HFF-Myc (cell line): Measurements from ENCODE around the gene BUD23.
A peak's percentile ranks its signal among the peaks of the same experiment; 100 is the strongest.

Experiments used
- DNase-seq: peaks from one replicate; pipeline ENCODE4 v3.0.0-alpha.2; 2011; ENCODE audit warnings: low read depth; ENCODE audit errors: extremely low read depth
- H3K4me3 ChIP-seq: replicated peaks from 2 replicates; pipeline ENCODE4 v1.5.1; 2011; ENCODE audit warnings: low read depth, mild to moderate bottlenecking, control low read depth, low read length
- TF ChIP-seq, protein P1 (sequence below): IDR thresholded peaks from 2 replicates; pipeline ENCODE4 v1.5.1; 2012; ENCODE audit warnings: mild to moderate bottlenecking, low read depth, low read length, control low read depth; ENCODE audit errors: missing control alignments

Gene BUD23

DNA sequence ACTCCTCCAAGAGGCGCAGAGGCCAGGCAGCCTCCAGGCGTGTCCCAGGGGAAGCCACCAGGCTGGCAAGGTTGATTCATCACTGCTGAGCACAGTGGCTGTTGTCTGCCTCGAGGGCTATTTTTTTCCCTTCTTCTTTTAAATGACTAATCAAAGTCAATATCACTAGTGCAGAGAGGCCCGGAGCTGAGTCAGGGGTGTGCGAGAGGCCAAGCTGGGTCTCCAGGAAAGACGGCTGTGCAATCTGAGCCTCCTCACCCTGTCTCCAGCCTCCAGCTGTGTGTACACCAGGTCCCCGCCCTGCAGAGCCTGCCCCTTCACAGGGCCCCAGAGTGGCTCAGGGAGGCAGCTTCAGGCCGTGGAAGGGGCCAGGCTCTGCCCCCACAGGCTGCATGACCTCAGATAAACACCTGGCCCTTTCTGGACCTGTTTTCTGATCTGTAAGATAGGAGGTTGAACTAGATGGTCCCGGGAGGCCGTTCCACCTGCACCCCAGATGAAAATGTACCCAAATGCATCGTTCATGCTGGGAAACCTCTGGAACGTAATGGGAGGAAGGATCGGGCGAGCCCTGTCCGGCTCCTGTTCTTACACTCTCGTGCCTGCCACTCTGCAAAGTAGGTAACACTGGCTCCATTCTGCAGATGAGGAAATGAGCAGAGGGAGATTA is 32.4 kb downstream of the BUD23 start:
- peak; percentile 74 for DNase-seq
- TF ChIP-seq, protein P1, sequence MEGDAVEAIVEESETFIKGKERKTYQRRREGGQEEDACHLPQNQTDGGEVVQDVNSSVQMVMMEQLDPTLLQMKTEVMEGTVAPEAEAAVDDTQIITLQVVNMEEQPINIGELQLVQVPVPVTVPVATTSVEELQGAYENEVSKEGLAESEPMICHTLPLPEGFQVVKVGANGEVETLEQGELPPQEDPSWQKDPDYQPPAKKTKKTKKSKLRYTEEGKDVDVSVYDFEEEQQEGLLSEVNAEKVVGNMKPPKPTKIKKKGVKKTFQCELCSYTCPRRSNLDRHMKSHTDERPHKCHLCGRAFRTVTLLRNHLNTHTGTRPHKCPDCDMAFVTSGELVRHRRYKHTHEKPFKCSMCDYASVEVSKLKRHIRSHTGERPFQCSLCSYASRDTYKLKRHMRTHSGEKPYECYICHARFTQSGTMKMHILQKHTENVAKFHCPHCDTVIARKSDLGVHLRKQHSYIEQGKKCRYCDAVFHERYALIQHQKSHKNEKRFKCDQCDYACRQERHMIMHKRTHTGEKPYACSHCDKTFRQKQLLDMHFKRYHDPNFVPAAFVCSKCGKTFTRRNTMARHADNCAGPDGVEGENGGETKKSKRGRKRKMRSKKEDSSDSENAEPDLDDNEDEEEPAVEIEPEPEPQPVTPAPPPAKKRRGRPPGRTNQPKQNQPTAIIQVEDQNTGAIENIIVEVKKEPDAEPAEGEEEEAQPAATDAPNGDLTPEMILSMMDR: no peak
- no peak overlapping the region for H3K4me3 ChIP-seq

DNA sequence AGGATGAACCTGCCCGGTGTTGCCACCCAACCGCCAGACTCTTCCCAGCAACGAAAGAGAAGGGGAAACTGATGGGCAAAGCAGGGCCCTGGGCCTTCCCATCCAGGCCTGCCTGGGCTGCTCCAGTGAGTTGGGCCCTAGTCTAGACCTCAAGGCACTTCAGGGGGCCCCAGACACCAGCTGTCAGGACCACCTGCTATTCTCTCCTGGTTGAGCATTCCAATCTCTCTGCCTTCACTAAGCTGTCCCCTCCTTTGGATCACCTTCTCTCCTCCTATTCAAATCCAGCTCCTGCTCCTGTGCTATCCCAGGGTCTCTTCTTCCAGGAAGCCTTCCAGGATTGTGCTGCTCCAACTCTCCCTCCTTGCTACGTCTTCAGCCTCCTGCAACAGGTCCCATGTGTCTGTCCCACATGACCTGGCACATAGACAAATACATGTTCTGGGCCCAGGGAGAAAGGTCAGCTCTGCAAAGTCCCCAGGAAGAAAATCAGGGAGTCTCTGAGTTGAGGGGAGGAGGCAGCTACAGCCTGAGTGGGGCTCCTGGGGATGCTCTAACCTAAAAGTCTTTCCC is 33.0 kb downstream of the BUD23 start:
- TF ChIP-seq, protein P1: no peak
- no peak overlapping the region for H3K4me3 ChIP-seq
- no peak for DNase-seq

DNA sequence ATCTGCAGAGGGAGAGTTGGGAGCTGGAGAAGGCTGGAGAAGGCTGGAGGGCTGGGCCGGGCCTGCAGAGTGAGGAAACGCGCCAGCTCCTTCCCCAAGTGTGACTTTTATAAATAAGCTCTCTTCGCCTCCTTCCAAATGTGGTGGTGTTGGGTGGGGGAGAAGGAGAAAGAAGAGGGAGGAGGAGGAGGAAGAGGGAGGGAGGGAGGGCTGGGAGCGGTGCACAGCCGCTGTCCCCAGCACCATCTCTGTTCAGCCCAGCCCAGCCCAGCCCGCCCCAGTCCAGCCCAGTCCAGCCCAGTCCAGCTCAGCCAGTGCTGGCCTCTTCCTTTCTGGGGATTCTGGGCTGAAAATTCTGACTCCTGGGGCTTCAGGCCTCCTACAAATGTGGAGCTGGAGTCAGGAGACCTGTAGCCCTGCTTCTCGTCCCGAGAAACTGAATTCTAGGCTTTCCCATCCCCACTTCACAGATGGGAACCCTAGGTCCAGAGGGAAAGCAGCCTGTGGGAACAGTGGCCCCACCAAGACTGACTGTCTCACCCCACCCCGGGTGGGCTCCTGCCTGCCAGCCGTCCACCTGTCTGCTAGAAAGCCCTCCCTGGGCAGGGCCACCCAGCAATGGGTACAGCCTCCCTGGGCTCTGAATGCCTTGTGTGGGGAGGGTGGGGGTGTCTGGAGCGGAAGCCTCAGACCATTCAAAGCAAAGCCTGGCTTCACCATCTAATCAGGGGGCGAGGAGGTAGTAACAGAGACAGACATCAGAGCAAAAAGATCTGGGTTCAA is 33.8 kb downstream of the BUD23 start:
- no peak for DNase-seq
- TF ChIP-seq, protein P1: no peak
- H3K4me3 ChIP-seq: peak overlapping the region; percentile 61

DNA sequence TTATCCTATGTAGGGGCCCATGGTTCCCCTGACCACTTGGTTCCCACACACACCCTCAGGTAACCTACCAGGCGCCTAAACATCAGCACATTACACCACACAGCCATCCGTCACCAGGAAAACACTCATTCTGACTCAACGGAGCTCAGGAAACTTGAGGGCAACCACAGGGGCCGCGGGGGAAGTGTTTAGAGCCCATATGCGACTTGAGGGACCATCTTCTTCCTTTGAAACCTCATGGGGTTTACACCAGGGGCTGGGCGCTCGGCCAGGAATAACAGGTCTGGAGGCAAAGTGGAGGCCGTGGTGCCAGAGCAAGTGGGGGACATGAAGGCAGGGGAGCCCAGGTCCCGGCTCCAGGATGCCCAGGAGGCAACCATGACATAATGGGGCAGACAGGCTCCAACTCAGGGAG is 34.6 kb downstream of the BUD23 start:
- peak overlapping the region; percentile 61 for H3K4me3 ChIP-seq
- DNase-seq: peak; percentile 53
- TF ChIP-seq, protein P1: no peak

DNA sequence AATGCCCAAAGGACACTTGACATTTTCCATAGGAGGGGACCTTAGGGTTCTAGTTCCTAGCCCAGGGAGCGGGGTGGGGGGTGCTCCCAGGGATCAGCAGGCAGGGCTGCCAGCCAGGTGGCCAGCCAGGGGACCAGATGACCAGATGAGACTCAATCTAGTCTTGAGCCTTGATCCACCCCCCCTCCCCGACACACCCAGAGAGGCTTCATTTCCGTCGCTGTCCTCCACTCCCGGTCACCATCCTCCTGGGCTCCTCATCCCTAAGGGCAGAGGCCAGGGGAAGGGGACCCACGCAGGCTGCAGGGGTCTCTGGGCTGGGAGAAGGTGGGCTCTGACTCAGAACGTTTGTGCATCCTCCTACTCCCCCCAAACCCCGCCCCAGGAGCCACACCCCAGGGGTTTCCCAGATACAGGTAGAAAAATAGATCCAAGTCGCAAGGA is 35.1 kb downstream of the BUD23 start:
- DNase-seq: no peak
- TF ChIP-seq, protein P1: no peak
- peak overlapping the region; percentile 61 for H3K4me3 ChIP-seq

DNA sequence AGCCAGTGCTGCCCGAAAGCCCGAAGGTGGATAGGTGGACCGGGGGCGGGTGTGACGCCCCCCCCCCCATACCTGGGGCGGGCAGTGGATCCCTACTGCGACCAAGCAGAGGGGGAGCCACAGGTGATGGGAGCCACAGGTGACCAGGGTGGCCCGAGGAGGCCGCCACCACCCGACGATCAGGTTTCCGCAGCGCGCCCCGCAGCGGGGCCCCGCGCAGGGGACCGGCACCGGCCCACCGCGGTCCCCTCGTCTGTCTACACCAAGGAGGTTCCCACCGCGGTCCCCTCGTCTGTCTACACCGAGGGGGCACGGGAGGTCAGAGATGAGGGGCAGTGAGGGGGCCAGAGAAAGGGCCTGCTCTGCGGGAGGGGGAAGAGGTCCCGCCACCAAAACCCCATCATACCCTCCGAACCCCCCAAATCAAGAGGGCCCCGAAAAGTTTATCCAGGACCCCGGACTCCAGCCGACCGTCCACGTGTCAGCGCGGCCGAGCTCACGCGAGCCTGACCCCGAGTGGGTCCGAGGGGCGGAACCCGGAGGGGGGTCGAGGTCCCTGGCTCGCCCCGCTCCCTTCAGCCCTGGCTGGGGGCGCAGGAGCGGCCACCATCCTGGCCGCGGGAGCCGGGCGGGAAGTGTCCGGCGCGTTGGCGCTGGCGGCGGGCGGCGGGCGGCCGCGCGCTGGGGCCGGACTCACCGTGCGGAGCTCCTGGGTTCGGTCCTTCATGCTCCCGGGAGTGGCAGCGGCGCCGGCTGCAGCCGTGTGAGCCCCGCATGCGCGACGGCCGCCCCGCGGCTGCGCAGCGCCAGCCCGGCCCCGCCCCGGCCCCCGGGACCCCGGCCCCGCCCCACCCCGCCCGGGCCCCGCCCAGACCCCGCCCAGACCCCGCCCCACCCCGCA is 35.8 kb downstream of the BUD23 start, which contains the start of gene STX1A:
STX1A (minus strand) TSS at position 765 of the 901 bp plus-strand sequence; CDS start at position 727, 38 bp downstream.
- H3K4me3 ChIP-seq: peak within 1 kb of the TSS; percentile 61
- TF ChIP-seq, protein P1: no peak
- no peak for DNase-seq
